Neural cell (in vitro differentiated cells): Measurements from ENCODE around the gene FAT2. TPM values are rescaled to one million over a fixed set of nuclear protein-coding genes. Genes with fewer than 3 reads are reported as not detected.

Experiments used
- H2AFZ ChIP-seq: fragments of 200-600, 300-800 bp; sonication (generic), shearing (Covaris generic); 2 replicates; pipeline ENCODE4 v1.6.0; 2014; ENCODE audit warnings: low read depth, mild to moderate bottlenecking, antibody characterized with exemption, low read length, moderate library complexity
- H3F3A ChIP-seq: fragments of 200-600 bp; shearing (Covaris generic); 2 replicates; pipeline ENCODE4 v1.6.1; 2016; ENCODE audit warnings: mild to moderate bottlenecking, moderate library complexity, mixed read lengths, antibody characterized with exemption, low read length; ENCODE audit not compliant: insufficient read depth, poor library complexity, severe bottlenecking
- H3K27ac ChIP-seq: fragments of 200-600, 300-800 bp; sonication (generic), shearing (Covaris generic); 2 replicates; pipeline ENCODE4 v1.5.1; 2014; ENCODE audit warnings: mild to moderate bottlenecking, low read length, moderate library complexity
- H3K27me3 ChIP-seq: fragments of 300-800, 200-600 bp; sonication (generic), shearing (Covaris generic); 2 replicates; pipeline ENCODE4 v1.6.0; 2014; ENCODE audit warnings: mild to moderate bottlenecking, low read depth, low read length, moderate library complexity; ENCODE audit not compliant: insufficient read depth
- H3K36me3 ChIP-seq: fragments of 300-800, 200-600 bp; sonication (generic), shearing (Covaris generic); 2 replicates; pipeline ENCODE4 v1.5.1; 2014; ENCODE audit warnings: mild to moderate bottlenecking, antibody characterized with exemption, low read length, moderate library complexity; ENCODE audit not compliant: insufficient read depth
- H3K4me2 ChIP-seq: fragments of 300-800, 200-600 bp; sonication (generic), shearing (Covaris generic); 2 replicates; pipeline ENCODE4 v1.6.0; 2014; ENCODE audit warnings: mild to moderate bottlenecking, low read length
- H3K4me3 ChIP-seq: fragments of 300-800, 200-600 bp; sonication (generic), shearing (Covaris generic); 2 replicates; pipeline ENCODE4 v1.5.1; 2014; ENCODE audit warnings: mild to moderate bottlenecking, low read length, moderate library complexity
- H3K79me2 ChIP-seq: fragments of 200-600 bp; shearing (Covaris generic); replicated peaks from 2 replicates; pipeline ENCODE4 v1.6.0; 2014; ENCODE audit warnings: mild to moderate bottlenecking, low read length, moderate library complexity; ENCODE audit not compliant: insufficient read depth
- H3K9ac ChIP-seq: fragments of 300-800, 200-600 bp; sonication (generic), shearing (Covaris generic); 2 replicates; pipeline ENCODE4 v1.6.1; 2016; ENCODE audit warnings: mild to moderate bottlenecking, low read length, mixed read lengths
- H3K9me2 ChIP-seq: fragments of 200-600 bp; shearing (Covaris generic); 2 replicates; pipeline ENCODE4 v1.6.1; 2016; ENCODE audit warnings: mild to moderate bottlenecking, low read length, mixed read lengths; ENCODE audit not compliant: insufficient read depth
- H3K9me3 ChIP-seq: fragments of 200-600, 300-800 bp; sonication (generic), shearing (Covaris generic); 2 replicates; pipeline ENCODE4 v1.6.1; 2016; ENCODE audit warnings: mild to moderate bottlenecking, mixed run types, low read length, moderate library complexity, mixed read lengths
- H4K20me1 ChIP-seq: fragments of 200-600 bp; shearing (Covaris generic); 2 replicates; pipeline ENCODE4 v1.6.1; 2016; ENCODE audit warnings: mild to moderate bottlenecking, mixed run types; ENCODE audit not compliant: insufficient read depth
- CTCF ChIP-seq: fragments of 450-650 bp; IDR thresholded peaks from 2 replicates; pipeline ENCODE4 v1.5.1; 2014; ENCODE audit warnings: antibody characterized with exemption, mild to moderate bottlenecking, moderate library complexity; ENCODE audit not compliant: poor library complexity, severe bottlenecking
- EP300 ChIP-seq: fragments of 450-650 bp; conservative IDR thresholded peaks from 2 replicates; pipeline ENCODE4 v1.6.1; 2014; ENCODE audit warnings: antibody characterized with exemption, mild to moderate bottlenecking, moderate library complexity; ENCODE audit not compliant: poor library complexity, severe bottlenecking
- EZH2 ChIP-seq: fragments of 200-600, 300-800 bp; shearing (Covaris generic), sonication (generic); IDR thresholded peaks from 2 replicates; pipeline ENCODE4 v1.6.1; 2014; ENCODE audit warnings: antibody characterized with exemption, low read length, borderline replicate concordance, mild to moderate bottlenecking; ENCODE audit not compliant: insufficient read depth, poor library complexity, severe bottlenecking
- MXI1 ChIP-seq: fragments of 450-650 bp; conservative IDR thresholded peaks from 2 replicates; pipeline ENCODE4 v1.6.1; 2014; ENCODE audit warnings: antibody characterized with exemption, mild to moderate bottlenecking; ENCODE audit not compliant: poor library complexity, severe bottlenecking
- POLR2AphosphoS5 ChIP-seq: IDR thresholded peaks from 2 replicates; pipeline ENCODE4 v1.6.1; 2012
- RAD21 ChIP-seq: fragments of 450-650 bp; conservative IDR thresholded peaks from 2 replicates; pipeline ENCODE4 v1.6.1; 2014; ENCODE audit warnings: antibody characterized with exemption, mild to moderate bottlenecking, moderate library complexity
- SMC3 ChIP-seq: fragments of 450-650 bp; conservative IDR thresholded peaks from 2 replicates; pipeline ENCODE4 v1.6.1; 2014; ENCODE audit warnings: antibody characterized with exemption, mild to moderate bottlenecking, moderate library complexity; ENCODE audit not compliant: poor library complexity
- TAF1 ChIP-seq: IDR thresholded peaks from 2 replicates; pipeline ENCODE4 v1.6.1; 2012; ENCODE audit warnings: low read depth
- polyA plus RNA-seq: library from polyadenylated mRNA; depleted of rRNA; stranded (reverse); fragments of >200 nt; gene quantifications from 2 replicates; pipeline ENCODE4 v1.2.3, GENCODE V29; 2014
- TF ChIP-seq, protein P1 (sequence below): IDR thresholded peaks from 2 replicates; pipeline ENCODE4 v1.6.1; 2012; ENCODE audit warnings: borderline replicate concordance

The FAT2 gene
- polyA plus RNA-seq, 1 donor from 2014 or later, result not detected

DNA sequence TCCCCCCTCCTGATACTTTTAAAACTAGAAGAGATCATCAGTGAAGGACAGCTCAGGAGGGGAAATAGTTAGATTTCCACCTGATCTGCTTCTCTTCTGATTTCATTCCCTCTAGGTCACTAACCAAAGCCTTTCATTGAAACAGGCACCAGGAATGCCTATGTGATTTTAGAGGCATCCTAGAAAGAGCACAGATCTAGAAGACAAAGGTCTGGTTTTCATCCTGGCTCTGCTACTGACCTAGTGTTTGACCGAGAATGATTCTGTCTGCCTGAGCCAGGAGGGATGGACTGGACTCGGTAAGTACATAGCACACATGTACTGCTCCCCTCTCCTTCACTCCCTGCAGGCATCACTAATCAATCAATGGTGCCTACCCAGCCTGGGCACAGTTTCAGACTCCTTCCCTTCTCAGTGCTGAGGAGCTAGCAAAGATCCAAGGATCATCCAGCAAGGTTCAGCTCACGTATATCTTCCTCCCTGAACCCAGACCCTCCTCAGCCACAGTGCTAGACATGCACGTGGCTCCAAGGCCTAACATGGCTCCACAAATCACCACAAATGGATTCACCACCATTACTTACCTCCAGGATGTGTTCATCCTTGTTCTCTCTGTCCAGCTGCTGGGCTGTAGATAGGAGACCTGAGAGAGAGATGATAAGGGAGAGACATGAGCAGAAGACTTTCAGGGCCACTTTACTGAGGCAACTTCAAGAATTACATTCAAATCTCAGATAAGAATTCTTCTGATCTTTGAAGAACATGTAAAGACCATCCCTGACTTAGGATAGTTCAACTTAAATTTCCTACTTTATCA is 35.2 kb downstream of the FAT2 start:
- Histone ChIP-seq H3K9me2 (no peaks in the 10 kb centered on the region), H4K20me1 (no peaks in the 10 kb centered on the region), H3K36me3 (no peaks in the 10 kb centered on the region), H3K79me2 (no peaks in the 10 kb centered on the region), H3K27me3 (no peaks in the 10 kb centered on the region), H3K9me3 (no peaks in the 10 kb centered on the region), H3K4me2 (no peak overlapping the region), H3K4me3 (no peak overlapping the region), H3K9ac (no peak overlapping the region), H2AFZ (no peak overlapping the region), H3F3A (no peaks in the 10 kb centered on the region), H3K27ac (no peak overlapping the region)
- TF ChIP-seq SMC3 (no peak), TAF1 (no peak), EZH2 (no peak), EP300 (no peak), POLR2AphosphoS5 (no peak), RAD21 (no peak), CTCF (no peak), MXI1 (no peak)
- TF ChIP-seq, protein P1, sequence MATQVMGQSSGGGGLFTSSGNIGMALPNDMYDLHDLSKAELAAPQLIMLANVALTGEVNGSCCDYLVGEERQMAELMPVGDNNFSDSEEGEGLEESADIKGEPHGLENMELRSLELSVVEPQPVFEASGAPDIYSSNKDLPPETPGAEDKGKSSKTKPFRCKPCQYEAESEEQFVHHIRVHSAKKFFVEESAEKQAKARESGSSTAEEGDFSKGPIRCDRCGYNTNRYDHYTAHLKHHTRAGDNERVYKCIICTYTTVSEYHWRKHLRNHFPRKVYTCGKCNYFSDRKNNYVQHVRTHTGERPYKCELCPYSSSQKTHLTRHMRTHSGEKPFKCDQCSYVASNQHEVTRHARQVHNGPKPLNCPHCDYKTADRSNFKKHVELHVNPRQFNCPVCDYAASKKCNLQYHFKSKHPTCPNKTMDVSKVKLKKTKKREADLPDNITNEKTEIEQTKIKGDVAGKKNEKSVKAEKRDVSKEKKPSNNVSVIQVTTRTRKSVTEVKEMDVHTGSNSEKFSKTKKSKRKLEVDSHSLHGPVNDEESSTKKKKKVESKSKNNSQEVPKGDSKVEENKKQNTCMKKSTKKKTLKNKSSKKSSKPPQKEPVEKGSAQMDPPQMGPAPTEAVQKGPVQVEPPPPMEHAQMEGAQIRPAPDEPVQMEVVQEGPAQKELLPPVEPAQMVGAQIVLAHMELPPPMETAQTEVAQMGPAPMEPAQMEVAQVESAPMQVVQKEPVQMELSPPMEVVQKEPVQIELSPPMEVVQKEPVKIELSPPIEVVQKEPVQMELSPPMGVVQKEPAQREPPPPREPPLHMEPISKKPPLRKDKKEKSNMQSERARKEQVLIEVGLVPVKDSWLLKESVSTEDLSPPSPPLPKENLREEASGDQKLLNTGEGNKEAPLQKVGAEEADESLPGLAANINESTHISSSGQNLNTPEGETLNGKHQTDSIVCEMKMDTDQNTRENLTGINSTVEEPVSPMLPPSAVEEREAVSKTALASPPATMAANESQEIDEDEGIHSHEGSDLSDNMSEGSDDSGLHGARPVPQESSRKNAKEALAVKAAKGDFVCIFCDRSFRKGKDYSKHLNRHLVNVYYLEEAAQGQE, result no peak

GRCh38 chr5:151553695-151554094 is 37.4 kb downstream of the FAT2 start:
- Histone ChIP-seq H3K9ac (no peak overlapping the region), H2AFZ (no peak overlapping the region), H3F3A (no peaks in the 10 kb centered on the region), H3K79me2 (no peaks in the 10 kb centered on the region), H3K4me2 (no peak overlapping the region), H3K27ac (no peak overlapping the region), H3K9me2 (no peaks in the 10 kb centered on the region), H3K4me3 (no peak overlapping the region), H4K20me1 (no peaks in the 10 kb centered on the region), H3K36me3 (no peaks in the 10 kb centered on the region), H3K27me3 (no peaks in the 10 kb centered on the region), H3K9me3 (no peaks in the 10 kb centered on the region)
- TF ChIP-seq RAD21 (no peak), EZH2 (no peak), CTCF (no peak), TAF1 (no peak), MXI1 (no peak), EP300 (no peak), POLR2AphosphoS5 (no peak), SMC3 (no peak)
- TF ChIP-seq, protein P1, result no peak
